HEK293 (cell line): Measurements from ENCODE around the gene SLC39A1.
"Not testable (repeated sequence)": the region's sequence is repeated elsewhere in the genome, so short reads cannot be mapped to it uniquely, and the experiment has no call there.

ENCODE experiments used
- CTCF ChIA-PET: fragments of 350-600 bp; formaldehyde crosslinking; extraction: SDS; loops from one replicate; lab custom pipeline; 2021; ENCODE audit warnings: antibody characterized with exemption; lab: Yijun Ruan, JAX
- POLR2A ChIA-PET: fragments of 300-600 bp; formaldehyde crosslinking; extraction: SDS; loops from one replicate; lab custom pipeline; 2020; ENCODE audit warnings: antibody characterized with exemption, inconsistent platforms; lab: Yijun Ruan, JAX
- H3K27ac ChIP-seq: fragments of 200-500 bp; sonication (Bioruptor generic); 2 replicates; pipeline ENCODE4 v1.5.1; 2014; ENCODE audit warnings: low read depth, low read length, control low read depth, inconsistent platforms; ENCODE audit errors: extremely low read depth
- H3K36me3 ChIP-seq, 2 experiments: fragments of 200-500 bp in 1 of 2; sonication (Bioruptor generic) in 1 of 2; 1 replicate in 1 of 2; 2 replicates in 1 of 2; pipeline ENCODE4 v1.5.1; 2014 to 2017; ENCODE audit warnings: inconsistent platforms in 2 of 2, low read length in 2 of 2; ENCODE audit not compliant: control insufficient read depth in 2 of 2, insufficient read depth in 1 of 2
- H3K4me1 ChIP-seq: fragments of 200-500 bp; sonication (Bioruptor generic); 2 replicates; pipeline ENCODE4 v1.5.1; 2014; ENCODE audit warnings: mild to moderate bottlenecking, low read length, inconsistent platforms; ENCODE audit not compliant: control insufficient read depth, insufficient read depth
- H3K4me3 ChIP-seq: 2 replicates; pipeline ENCODE4 v1.5.1; 2011; ENCODE audit warnings: low read depth, mild to moderate bottlenecking, control low read depth, low read length, moderate library complexity
- H3K9me3 ChIP-seq: fragments of 200-500 bp; sonication (Bioruptor generic); 2 replicates; pipeline ENCODE4 v1.5.1; 2014; ENCODE audit warnings: low read depth, low read length, inconsistent platforms; ENCODE audit not compliant: control insufficient read depth, insufficient read depth
- GFI1B ChIP-seq: fragments of 450-650 bp; formaldehyde crosslinking; IDR thresholded peaks from 2 replicates; pipeline ENCODE4 v1.5.1; 2016; ENCODE audit warnings: missing biosample characterization, missing genetic modification characterization
- YY1 ChIP-seq: fragments of 450-650 bp; formaldehyde crosslinking; IDR thresholded peaks from 2 replicates; pipeline ENCODE4 v1.5.1; 2018; ENCODE audit warnings: missing biosample characterization, missing genetic modification characterization
- ZBTB48 ChIP-seq: fragments of 450-650 bp; formaldehyde crosslinking; IDR thresholded peaks from 2 replicates; pipeline ENCODE4 v1.5.1; 2016; ENCODE audit warnings: missing biosample characterization, missing genetic modification characterization
- ZFP69B ChIP-seq: fragments of 450-650 bp; formaldehyde crosslinking; IDR thresholded peaks from 2 replicates; pipeline ENCODE4 v1.5.1; 2016; ENCODE audit warnings: missing biosample characterization, missing genetic modification characterization
- ZNF140 ChIP-seq: fragments of 450-650 bp; formaldehyde crosslinking; IDR thresholded peaks from 2 replicates; pipeline ENCODE4 v1.5.1; 2016; ENCODE audit warnings: missing biosample characterization, missing genetic modification characterization
- ZNF394 ChIP-seq: fragments of 450-650 bp; formaldehyde crosslinking; IDR thresholded peaks from 2 replicates; pipeline ENCODE4 v1.5.1; 2016; ENCODE audit warnings: missing biosample characterization, missing genetic modification characterization, mild to moderate bottlenecking, moderate library complexity, borderline replicate concordance
- ZNF404 ChIP-seq: fragments of 450-650 bp; formaldehyde crosslinking; IDR thresholded peaks from 2 replicates; pipeline ENCODE4 v1.5.1; 2017; ENCODE audit warnings: missing biosample characterization, missing genetic modification characterization
- ZNF423 ChIP-seq: fragments of 450-650 bp; formaldehyde crosslinking; IDR thresholded peaks from 2 replicates; pipeline ENCODE4 v1.5.1; 2016; ENCODE audit warnings: missing biosample characterization, missing genetic modification characterization
- ZNF426 ChIP-seq: fragments of 450-650 bp; formaldehyde crosslinking; IDR thresholded peaks from 2 replicates; pipeline ENCODE4 v1.5.1; 2017; ENCODE audit warnings: missing biosample characterization, missing genetic modification characterization, mild to moderate bottlenecking, inconsistent platforms, moderate library complexity
- ZNF585B ChIP-seq: fragments of 450-650 bp; formaldehyde crosslinking; IDR thresholded peaks from 2 replicates; pipeline ENCODE4 v1.5.1; 2016; ENCODE audit warnings: missing biosample characterization, missing genetic modification characterization
- ZNF623 ChIP-seq: fragments of 450-650 bp; formaldehyde crosslinking; IDR thresholded peaks from 2 replicates; pipeline ENCODE4 v1.5.1; 2016; ENCODE audit warnings: missing biosample characterization, missing genetic modification characterization
- ZNF624 ChIP-seq: fragments of 450-650 bp; formaldehyde crosslinking; IDR thresholded peaks from 2 replicates; pipeline ENCODE4 v1.5.1; 2017; ENCODE audit warnings: missing biosample characterization, missing genetic modification characterization
- TF ChIP-seq, protein P1 (sequence below): fragments of 450-650 bp; formaldehyde crosslinking; IDR thresholded peaks from 2 replicates; pipeline ENCODE4 v1.5.1; 2017; ENCODE audit warnings: missing biosample characterization, missing genetic modification characterization
- TF ChIP-seq, protein P2 (sequence below): fragments of 450-650 bp; formaldehyde crosslinking; conservative IDR thresholded peaks from 2 replicates; pipeline ENCODE4 v1.5.1; 2016; ENCODE audit warnings: low read depth, missing biosample characterization, missing genetic modification characterization
- TF ChIP-seq, protein P3 (sequence below): fragments of 450-650 bp; formaldehyde crosslinking; conservative IDR thresholded peaks from 2 replicates; pipeline ENCODE4 v1.5.1; 2016; ENCODE audit warnings: low read depth, missing biosample characterization, missing genetic modification characterization

The SLC39A1 gene

DNA sequence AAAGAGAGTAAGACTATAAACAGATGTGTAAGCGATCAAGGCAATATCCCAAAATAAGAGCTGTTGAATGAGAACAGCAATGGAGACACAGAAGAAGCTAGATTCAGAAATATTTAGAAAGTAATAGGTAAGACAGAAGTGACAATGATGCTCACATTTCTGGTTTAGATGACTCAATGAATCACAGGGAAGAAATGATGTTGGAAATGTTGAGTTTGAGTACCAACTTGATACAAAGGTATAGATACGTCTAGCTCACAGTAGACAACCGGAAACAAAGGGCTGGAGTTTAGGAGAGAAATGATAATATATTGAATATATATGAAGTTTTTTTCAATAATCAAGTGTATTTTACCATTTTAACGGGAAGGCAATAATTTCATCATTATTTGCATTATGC is 47.0 kb downstream of the SLC39A1 start (continued):
- TF ChIP-seq, protein P1, sequence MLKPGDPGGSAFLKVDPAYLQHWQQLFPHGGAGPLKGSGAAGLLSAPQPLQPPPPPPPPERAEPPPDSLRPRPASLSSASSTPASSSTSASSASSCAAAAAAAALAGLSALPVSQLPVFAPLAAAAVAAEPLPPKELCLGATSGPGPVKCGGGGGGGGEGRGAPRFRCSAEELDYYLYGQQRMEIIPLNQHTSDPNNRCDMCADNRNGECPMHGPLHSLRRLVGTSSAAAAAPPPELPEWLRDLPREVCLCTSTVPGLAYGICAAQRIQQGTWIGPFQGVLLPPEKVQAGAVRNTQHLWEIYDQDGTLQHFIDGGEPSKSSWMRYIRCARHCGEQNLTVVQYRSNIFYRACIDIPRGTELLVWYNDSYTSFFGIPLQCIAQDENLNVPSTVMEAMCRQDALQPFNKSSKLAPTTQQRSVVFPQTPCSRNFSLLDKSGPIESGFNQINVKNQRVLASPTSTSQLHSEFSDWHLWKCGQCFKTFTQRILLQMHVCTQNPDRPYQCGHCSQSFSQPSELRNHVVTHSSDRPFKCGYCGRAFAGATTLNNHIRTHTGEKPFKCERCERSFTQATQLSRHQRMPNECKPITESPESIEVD (tag by site-specific recombination), result no peak
- no peak for TF ChIP-seq ZNF624 (tag by site-specific recombination)
- TF ChIP-seq ZNF404 (tag by site-specific recombination), result no peak
- TF ChIP-seq, all 188 proteins: peak for 0

DNA sequence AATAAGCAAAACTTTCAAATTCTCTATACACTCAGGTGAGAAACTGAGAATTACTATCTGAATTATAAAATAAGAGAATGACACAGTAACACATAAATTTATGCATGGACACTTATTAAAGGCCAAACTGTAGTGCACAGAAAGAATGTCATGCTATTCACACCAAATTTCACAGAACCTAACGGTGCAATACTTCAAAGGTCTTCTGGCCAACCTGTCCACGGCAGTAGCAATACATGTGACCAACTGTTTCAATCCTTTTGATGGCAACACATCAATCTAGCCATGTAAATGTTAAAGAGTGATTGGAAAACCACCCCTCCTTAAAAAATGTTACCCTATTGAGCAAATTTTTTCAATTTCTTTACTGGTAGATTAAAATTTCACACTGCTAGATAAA is 51.0 kb downstream of the SLC39A1 start:
- POLR2A ChIA-PET, result interaction anchor here (2.0 kb wide), 1 partner anchor 11 kb away, joined by 5 read pairs; the partner anchor contains the start of gene GATAD2B
- TF ChIP-seq ZBTB48 (tag by site-specific recombination) (no peak), ZNF423 (tag by site-specific recombination) (no peak), ZFP69B (tag by site-specific recombination) (no peak), ZNF585B (no peak), GFI1B (no peak), YY1 (tag by site-specific recombination) (no peak)
- TF ChIP-seq, all 188 proteins: peak for 0
- CTCF ChIA-PET, result interaction anchor here (2.4 kb wide), 1 partner anchor 74 kb away, joined by 8 read pairs; the partner anchor contains the start of gene RAB13
- Histone ChIP-seq H3K4me1 (no peaks in the 10 kb centered on the region), H3K9me3 (no peaks in the 10 kb centered on the region), H3K27ac (no peak overlapping the region), H3K36me3 (peaks cover 13 to 16% of the 10 kb centered on the region in 2 experiments; a peak in 2 of 3 replicates), H3K4me3 (no peak overlapping the region)

DNA sequence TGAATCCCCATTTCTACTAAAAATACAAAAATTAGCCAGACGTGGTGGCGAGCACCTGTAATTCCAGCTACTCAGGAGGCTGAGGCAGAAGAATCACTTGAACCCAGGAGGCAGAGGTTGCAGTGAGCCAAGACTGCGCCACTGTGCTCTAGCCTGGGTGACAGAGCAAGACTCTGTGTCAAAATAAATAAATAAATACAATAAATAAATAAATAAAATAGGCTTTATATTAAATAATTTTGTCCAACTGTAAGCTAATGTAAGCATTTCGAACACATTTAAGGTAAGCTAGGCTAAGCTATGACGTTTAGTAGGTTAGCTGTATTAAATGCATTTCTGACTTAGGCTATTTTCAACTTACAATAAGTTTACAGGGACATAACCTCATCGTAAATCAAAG is 52.8 kb downstream of the SLC39A1 start:
- not testable (repeated sequence) for H3K4me3 ChIP-seq, H3K27ac ChIP-seq, H3K4me1 ChIP-seq, H3K9me3 ChIP-seq
- POLR2A ChIA-PET, result interaction anchor here (1.2 kb wide), 1 partner anchor 9 kb away, joined by 4 read pairs; no protein-coding TSS in a partner anchor
- TF ChIP-seq ZNF426 (tag by site-specific recombination) (peak; percentile 34; the same call in 1 of the 2 replicates), ZNF394 (peak; percentile 62; the same call in 1 of the 2 replicates), ZNF140 (tag by site-specific recombination) (0 out of 2 replicates have a peak, but pooled peaks have one; percentile 19), ZNF623 (tag by site-specific recombination) (peak; percentile 29; the same call in 1 of the 2 replicates)
- TF ChIP-seq, protein P2, sequence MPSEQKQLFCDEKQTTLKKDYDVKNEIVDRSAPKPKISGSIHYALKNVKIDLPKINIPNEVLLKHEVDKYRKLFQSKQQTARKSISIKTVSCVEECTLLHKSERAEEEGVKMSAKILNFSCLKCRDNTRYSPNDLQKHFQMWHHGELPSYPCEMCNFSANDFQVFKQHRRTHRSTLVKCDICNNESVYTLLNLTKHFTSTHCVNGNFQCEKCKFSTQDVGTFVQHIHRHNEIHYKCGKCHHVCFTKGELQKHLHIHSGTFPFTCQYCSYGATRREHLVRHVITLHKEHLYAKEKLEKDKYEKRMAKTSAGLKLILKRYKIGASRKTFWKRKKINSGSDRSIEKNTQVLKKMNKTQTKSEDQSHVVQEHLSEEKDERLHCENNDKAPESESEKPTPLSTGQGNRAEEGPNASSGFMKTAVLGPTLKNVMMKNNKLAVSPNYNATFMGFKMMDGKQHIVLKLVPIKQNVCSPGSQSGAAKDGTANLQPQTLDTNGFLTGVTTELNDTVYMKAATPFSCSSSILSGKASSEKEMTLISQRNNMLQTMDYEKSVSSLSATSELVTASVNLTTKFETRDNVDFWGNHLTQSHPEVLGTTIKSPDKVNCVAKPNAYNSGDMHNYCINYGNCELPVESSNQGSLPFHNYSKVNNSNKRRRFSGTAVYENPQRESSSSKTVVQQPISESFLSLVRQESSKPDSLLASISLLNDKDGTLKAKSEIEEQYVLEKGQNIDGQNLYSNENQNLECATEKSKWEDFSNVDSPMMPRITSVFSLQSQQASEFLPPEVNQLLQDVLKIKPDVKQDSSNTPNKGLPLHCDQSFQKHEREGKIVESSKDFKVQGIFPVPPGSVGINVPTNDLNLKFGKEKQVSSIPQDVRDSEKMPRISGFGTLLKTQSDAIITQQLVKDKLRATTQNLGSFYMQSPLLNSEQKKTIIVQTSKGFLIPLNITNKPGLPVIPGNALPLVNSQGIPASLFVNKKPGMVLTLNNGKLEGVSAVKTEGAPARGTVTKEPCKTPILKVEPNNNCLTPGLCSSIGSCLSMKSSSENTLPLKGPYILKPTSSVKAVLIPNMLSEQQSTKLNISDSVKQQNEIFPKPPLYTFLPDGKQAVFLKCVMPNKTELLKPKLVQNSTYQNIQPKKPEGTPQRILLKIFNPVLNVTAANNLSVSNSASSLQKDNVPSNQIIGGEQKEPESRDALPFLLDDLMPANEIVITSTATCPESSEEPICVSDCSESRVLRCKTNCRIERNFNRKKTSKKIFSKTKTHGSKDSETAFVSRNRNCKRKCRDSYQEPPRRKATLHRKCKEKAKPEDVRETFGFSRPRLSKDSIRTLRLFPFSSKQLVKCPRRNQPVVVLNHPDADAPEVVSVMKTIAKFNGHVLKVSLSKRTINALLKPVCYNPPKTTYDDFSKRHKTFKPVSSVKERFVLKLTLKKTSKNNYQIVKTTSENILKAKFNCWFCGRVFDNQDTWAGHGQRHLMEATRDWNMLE (tag by site-specific recombination), result peak; percentile 65
- TF ChIP-seq, protein P3, sequence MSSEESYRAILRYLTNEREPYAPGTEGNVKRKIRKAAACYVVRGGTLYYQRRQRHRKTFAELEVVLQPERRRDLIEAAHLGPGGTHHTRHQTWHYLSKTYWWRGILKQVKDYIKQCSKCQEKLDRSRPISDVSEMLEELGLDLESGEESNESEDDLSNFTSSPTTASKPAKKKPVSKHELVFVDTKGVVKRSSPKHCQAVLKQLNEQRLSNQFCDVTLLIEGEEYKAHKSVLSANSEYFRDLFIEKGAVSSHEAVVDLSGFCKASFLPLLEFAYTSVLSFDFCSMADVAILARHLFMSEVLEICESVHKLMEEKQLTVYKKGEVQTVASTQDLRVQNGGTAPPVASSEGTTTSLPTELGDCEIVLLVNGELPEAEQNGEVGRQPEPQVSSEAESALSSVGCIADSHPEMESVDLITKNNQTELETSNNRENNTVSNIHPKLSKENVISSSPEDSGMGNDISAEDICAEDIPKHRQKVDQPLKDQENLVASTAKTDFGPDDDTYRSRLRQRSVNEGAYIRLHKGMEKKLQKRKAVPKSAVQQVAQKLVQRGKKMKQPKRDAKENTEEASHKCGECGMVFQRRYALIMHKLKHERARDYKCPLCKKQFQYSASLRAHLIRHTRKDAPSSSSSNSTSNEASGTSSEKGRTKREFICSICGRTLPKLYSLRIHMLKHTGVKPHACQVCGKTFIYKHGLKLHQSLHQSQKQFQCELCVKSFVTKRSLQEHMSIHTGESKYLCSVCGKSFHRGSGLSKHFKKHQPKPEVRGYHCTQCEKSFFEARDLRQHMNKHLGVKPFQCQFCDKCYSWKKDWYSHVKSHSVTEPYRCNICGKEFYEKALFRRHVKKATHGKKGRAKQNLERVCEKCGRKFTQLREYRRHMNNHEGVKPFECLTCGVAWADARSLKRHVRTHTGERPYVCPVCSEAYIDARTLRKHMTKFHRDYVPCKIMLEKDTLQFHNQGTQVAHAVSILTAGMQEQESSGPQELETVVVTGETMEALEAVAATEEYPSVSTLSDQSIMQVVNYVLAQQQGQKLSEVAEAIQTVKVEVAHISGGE (tag by site-specific recombination), result 0 out of 2 replicates have a peak, but pooled peaks have one; percentile 42
- CTCF ChIA-PET, result interaction anchor here (0.5 to 2.4 kb wide), 4 partner anchors 9 to 114 kb away, joined by 4 to 8 read pairs (median 7); partner anchors contain the start of gene RAB13
- H3K36me3 ChIP-seq, result peaks cover 7 to 16% of the 10 kb centered on the region in 2 experiments; a peak in 2 of 3 replicates
